ENCODE measurements around the gene NUP93. TPM values are rescaled to one million over a fixed set of nuclear protein-coding genes. Genes with fewer than 3 reads are reported as not detected.

NUP93 gene
- total and polyA plus RNA-seq, 4 donors: 27.4 to 59.9 (median 51.2) TPM

DNA sequence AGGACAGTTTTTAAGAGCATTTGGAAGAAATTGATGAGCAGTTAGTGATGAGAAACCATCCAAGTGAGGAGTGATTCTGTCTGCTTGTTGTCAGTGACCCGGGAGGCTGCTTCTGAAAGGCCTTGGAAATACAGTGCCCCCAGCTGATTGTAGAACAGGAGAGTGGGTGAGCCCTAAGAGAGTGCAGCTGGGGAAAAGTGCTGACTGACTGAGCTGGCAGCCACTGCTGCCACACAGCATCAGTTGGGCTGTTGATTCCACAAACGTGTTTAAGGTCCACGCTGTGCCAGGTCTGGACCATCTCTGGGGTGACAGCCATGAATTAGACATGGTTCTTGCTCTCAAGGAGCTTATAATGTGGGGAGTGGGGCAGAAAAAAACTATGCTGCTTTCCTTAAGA is 18.9 kb downstream of the NUP93 start:
- Histone ChIP-seq H3K27ac (ENCODE audit: low read depth in 1 of 2, low read length in 1 of 2) (no peak overlapping the region), H3K36me3 (ENCODE audit: control insufficient read depth in 4 of 4, insufficient read depth in 4 of 4, low read length in 4 of 4) (peaks cover 0 to 5% (median 1%) of the 10 kb centered on the region in 4 donors), H3K27me3 (ENCODE audit: control insufficient read depth in 3 of 3, insufficient read depth in 3 of 3, low read length in 2 of 3) (no peaks in the 10 kb centered on the region), H3K4me1 (ENCODE audit: control insufficient read depth in 5 of 5, insufficient read depth in 5 of 5, low read length in 5 of 5) (peaks cover 3 to 33% (median 9%) of the 10 kb centered on the region in 5 donors), H3K4me3 (no peak overlapping the region), H3K9me3 (ENCODE audit: control insufficient read depth in 4 of 4, insufficient read depth in 3 of 4, low read length in 3 of 4) (no peaks in the 10 kb centered on the region), H3K9ac (ENCODE audit: insufficient read depth in 1 of 2, low read length in 2 of 2) (no peak overlapping the region)
- DNase-seq: peak; percentile 48 to 76 (median 59)
- no peak for ATAC-seq (ENCODE audit: insufficient read depth, low FRiP score)
- 87 to 91% methylated on average over 3 of the region's 3 CpGs for WGBS, 2 donors
- TF ChIP-seq, protein P1, sequence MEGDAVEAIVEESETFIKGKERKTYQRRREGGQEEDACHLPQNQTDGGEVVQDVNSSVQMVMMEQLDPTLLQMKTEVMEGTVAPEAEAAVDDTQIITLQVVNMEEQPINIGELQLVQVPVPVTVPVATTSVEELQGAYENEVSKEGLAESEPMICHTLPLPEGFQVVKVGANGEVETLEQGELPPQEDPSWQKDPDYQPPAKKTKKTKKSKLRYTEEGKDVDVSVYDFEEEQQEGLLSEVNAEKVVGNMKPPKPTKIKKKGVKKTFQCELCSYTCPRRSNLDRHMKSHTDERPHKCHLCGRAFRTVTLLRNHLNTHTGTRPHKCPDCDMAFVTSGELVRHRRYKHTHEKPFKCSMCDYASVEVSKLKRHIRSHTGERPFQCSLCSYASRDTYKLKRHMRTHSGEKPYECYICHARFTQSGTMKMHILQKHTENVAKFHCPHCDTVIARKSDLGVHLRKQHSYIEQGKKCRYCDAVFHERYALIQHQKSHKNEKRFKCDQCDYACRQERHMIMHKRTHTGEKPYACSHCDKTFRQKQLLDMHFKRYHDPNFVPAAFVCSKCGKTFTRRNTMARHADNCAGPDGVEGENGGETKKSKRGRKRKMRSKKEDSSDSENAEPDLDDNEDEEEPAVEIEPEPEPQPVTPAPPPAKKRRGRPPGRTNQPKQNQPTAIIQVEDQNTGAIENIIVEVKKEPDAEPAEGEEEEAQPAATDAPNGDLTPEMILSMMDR (IDR thresholded peaks at IDR 0.05; ENCODE audit: control extremely low read depth, extremely low read depth): no peak

DNA sequence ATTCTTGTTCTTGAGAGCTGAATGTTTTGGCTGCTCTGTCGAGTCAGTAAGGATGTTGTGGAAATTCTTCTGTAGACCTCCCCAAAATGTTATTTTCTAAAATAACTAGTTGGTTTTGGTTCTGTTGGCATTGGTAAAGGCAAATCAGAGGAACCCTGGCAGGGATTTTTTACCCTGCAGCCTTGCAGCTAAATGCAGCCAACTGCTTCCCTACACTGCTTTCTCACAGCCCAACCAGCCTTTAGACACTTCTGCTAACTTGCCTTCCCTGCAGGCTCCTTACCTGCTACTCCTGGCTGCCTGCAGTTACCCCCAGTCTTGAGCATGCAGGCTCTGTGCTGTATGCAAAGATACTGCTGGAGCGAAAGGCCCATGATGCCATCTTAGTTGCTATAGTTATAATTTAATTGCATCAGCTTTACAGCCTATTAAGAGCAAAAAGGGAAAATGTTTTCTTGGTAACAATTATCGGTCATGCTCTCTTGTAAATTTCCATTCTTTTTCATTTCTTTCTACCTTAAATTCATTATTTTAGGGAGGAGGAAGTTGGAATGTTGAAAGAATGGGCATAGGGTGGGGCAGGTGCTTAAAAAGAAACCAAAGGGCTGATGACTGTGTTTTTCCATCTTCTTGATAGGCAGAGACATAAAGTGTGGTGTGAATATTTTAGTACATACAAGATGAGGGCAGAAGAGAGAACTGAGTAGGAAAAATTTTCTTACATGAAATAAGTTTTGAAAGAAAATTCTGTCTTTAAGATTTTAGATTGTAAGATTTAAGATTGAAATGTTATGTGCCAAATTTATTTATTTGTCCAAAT is 20.0 kb downstream of the NUP93 start:
- H3K4me1 ChIP-seq (ENCODE audit: control insufficient read depth in 5 of 5, insufficient read depth in 5 of 5, low read length in 5 of 5): peaks cover 3 to 33% (median 9%) of the 10 kb centered on the region in 5 donors
- H3K27me3 ChIP-seq (ENCODE audit: control insufficient read depth in 3 of 3, insufficient read depth in 3 of 3, low read length in 2 of 3): no peaks in the 10 kb centered on the region
- peak overlapping the region in 1 of 2 donors; percentile 76 for H3K27ac ChIP-seq (ENCODE audit: low read depth in 1 of 2, low read length in 1 of 2)
- TF ChIP-seq, protein P1 (IDR thresholded peaks at IDR 0.05; ENCODE audit: control extremely low read depth, extremely low read depth): no peak
- peaks cover 1 to 6% (median 4%) of the 10 kb centered on the region in 4 donors for H3K36me3 ChIP-seq (ENCODE audit: control insufficient read depth in 4 of 4, insufficient read depth in 4 of 4, low read length in 4 of 4)
- ATAC-seq (ENCODE audit: insufficient read depth, low FRiP score) (no peak), DNase-seq (no peak)
- no peak overlapping the region for H3K4me3 ChIP-seq
- 75 to 87% methylated on average over 3 of the region's 3 CpGs for WGBS, 2 donors
- peaks cover 0 to 8% (median 0%) of the 10 kb centered on the region in 4 donors for H3K9me3 ChIP-seq (ENCODE audit: control insufficient read depth in 4 of 4, insufficient read depth in 3 of 4, low read length in 3 of 4)
- no peak overlapping the region for H3K9ac ChIP-seq (ENCODE audit: insufficient read depth in 1 of 2, low read length in 2 of 2)

DNA sequence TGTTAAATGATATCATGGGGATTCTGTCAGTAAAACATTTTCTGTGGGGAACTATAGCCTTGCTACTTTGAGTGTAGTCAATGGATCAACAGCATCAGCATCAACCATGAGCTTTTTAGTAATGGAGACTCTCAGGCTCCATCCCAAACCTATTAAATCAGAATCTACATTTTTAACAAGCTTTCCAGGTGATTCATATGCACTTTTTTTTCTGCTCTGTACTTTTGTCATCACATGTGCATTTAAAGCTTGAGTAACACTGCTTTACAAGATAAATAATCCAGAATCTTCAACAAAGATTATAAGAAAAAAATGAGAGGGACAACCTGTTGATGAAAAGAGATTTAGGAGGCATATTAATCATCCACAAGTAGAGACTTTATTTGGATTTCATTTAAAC is 23.5 kb downstream of the NUP93 start:
- ATAC-seq (ENCODE audit: insufficient read depth, low FRiP score) (no peak), DNase-seq (no peak)
- Histone ChIP-seq H3K27me3 (ENCODE audit: control insufficient read depth in 3 of 3, insufficient read depth in 3 of 3, low read length in 2 of 3) (no peaks in the 10 kb centered on the region), H3K9ac (ENCODE audit: insufficient read depth in 1 of 2, low read length in 2 of 2) (no peak overlapping the region), H3K27ac (ENCODE audit: low read depth in 1 of 2, low read length in 1 of 2) (no peak overlapping the region), H3K9me3 (ENCODE audit: control insufficient read depth in 4 of 4, insufficient read depth in 3 of 4, low read length in 3 of 4) (peaks cover 0 to 12% (median 0%) of the 10 kb centered on the region in 4 donors), H3K4me3 (no peak overlapping the region), H3K36me3 (ENCODE audit: control insufficient read depth in 4 of 4, insufficient read depth in 4 of 4, low read length in 4 of 4) (peaks cover 3 to 6% (median 5%) of the 10 kb centered on the region in 4 donors), H3K4me1 (ENCODE audit: control insufficient read depth in 5 of 5, insufficient read depth in 5 of 5, low read length in 5 of 5) (peaks cover 0 to 13% (median 3%) of the 10 kb centered on the region in 5 donors)
- TF ChIP-seq, protein P1 (IDR thresholded peaks at IDR 0.05; ENCODE audit: control extremely low read depth, extremely low read depth): no peak
